ENCODE data around the gene PRRC2B.
A peak's percentile ranks its signal among the peaks of the same experiment; 100 is the strongest.
"Not testable (repeated sequence)": the region's sequence is repeated elsewhere in the genome, so short reads cannot be mapped to it uniquely, and the experiment has no call there.

PRRC2B gene

DNA sequence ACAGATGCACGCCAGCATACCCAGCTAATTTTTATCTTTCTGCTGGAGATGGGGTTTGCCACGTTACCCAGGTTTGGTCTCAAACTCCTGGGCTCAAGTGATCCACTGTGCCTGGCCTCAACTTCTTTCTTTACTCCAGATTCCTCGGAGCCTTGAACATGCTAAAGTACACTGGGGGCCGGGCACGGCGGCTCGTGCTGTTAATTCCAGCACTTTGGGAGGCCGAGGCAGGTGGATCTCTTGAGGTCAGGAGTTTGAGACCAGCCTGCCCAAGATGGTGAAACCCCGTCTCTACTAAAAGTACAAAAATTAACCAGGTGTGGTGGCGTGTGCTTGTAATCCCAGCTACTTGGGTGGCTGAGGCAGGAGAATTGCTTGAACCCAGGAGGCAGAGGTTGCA is 61.8 kb downstream of the PRRC2B start:
- peaks cover 31% of the 10 kb centered on the region for H3K4me1 Mint-ChIP-seq
- H3K4me3 Mint-ChIP-seq; H3K9me3 Mint-ChIP-seq; H3K27ac Mint-ChIP-seq; DNase-seq (ENCODE audit: low spot score in 2 of 2); ATAC-seq: not testable (repeated sequence)
- H3K36me3 Mint-ChIP-seq = peaks cover 100% of the 10 kb centered on the region

- DNase-seq (ENCODE audit: low spot score in 2 of 2) (no peak), ATAC-seq (no peak)
- Mint-ChIP-seq H3K4me3 (no peak overlapping the region), H3K36me3 (peaks cover 100% of the 10 kb centered on the region), H3K27ac (peak overlapping the region; percentile 73), H3K4me1 (peaks cover 40% of the 10 kb centered on the region), H3K9me3 (no peaks in the 10 kb centered on the region)
These were observed 63.9 kb downstream of the PRRC2B start for GRCh38 chr9:131457746-131458145.

DNA sequence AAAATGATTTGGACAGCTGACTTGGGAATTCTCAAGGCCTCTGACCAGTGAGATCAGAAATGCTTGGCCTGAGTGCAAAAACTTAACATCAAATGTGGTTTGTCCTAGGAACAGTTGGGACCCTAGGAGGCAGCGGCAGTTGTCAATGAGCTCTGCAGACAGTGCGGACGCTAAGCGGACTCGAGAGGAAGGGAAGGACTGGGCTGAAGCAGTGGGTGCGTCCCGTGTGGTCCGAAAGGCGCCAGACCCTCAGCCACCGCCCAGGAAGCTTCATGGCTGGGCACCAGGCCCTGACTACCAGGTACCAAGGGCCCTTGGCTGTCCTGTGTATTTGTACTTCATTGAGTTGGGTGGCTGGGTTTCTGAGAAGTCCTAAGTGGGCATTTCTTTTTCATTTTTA is 65.2 kb downstream of the PRRC2B start:
- Mint-ChIP-seq H3K27ac (peak overlapping the region; percentile 74), H3K36me3 (peaks cover 100% of the 10 kb centered on the region), H3K4me1 (peaks cover 31% of the 10 kb centered on the region), H3K4me3 (no peak overlapping the region), H3K9me3 (no peaks in the 10 kb centered on the region)
- ATAC-seq = no peak
- DNase-seq (ENCODE audit: low spot score in 2 of 2) = no peak

GRCh38 chr9:131461166-131461565 is 67.3 kb downstream of the PRRC2B start:
- H3K9me3 Mint-ChIP-seq = no peaks in the 10 kb centered on the region
- DNase-seq (ENCODE audit: low spot score in 2 of 2) = no peak
- H3K27ac Mint-ChIP-seq = peak overlapping the region; percentile 73
- peaks cover 100% of the 10 kb centered on the region for H3K36me3 Mint-ChIP-seq
- no peak overlapping the region for H3K4me3 Mint-ChIP-seq
- no peak for ATAC-seq
- peaks cover 19% of the 10 kb centered on the region for H3K4me1 Mint-ChIP-seq

DNA sequence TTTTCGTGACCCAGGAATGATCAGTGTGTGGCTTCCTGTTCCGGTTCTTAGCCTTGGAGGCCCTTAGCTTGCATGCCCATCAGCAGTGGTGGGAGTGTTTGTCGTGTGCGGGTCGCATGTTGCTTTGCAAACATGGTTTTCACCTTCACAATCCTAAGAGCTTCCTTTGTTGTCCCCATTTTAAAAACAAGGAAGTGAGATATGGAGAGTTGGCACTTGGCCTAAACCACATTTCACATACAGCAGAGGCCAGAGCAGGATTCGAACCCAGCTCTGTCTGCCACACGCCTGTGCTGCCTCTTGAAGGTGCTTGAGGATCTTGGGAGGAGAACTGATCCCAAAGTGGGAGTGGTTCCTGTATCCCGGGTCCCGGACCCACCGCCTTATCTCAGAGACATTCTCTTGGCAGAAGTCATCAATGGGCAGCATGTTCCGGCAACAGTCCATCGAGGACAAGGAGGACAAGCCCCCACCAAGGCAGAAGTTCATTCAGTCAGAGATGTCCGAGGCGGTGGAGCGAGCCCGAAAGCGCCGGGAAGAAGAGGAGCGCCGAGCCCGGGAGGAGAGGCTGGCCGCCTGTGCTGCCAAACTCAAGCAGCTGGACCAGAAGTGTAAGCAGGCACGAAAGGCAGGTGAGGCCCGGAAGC is 70.6 kb downstream of the PRRC2B start:
- ATAC-seq (no peak), DNase-seq (ENCODE audit: low spot score in 2 of 2) (no peak)
- Mint-ChIP-seq H3K4me1 (peaks cover 17% of the 10 kb centered on the region), H3K36me3 (peaks cover 100% of the 10 kb centered on the region), H3K27ac (peak overlapping the region; percentile 56), H3K4me3 (no peak overlapping the region), H3K9me3 (no peaks in the 10 kb centered on the region)

DNA sequence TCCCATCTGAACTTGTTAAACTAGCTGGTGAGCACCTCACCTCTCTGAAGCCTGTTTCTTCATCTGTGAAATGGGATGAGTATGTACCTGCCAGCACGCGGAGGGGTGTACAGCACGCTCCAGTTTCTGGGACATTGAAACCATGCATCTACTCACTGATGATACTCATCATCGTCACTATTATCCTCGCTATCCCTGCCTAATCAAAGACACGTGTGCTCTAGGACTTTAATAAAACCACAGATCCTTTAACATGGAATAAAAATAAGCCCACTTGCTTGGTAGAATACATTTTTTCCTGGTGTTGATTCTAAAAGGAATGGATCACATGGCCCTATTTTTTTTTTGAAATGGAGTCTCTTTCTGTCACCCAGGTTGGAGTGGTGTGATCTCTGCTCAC is 71.5 kb downstream of the PRRC2B start:
- Mint-ChIP-seq H3K9me3 (no peaks in the 10 kb centered on the region), H3K27ac (no peak overlapping the region), H3K36me3 (peaks cover 100% of the 10 kb centered on the region), H3K4me1 (peaks cover 25% of the 10 kb centered on the region), H3K4me3 (no peak overlapping the region)
- DNase-seq (ENCODE audit: low spot score in 2 of 2) (no peak), ATAC-seq (no peak)

GRCh38 chr9:131467214-131467935 is 73.5 kb downstream of the PRRC2B start:
- H3K36me3 Mint-ChIP-seq = peaks cover 100% of the 10 kb centered on the region

DNA sequence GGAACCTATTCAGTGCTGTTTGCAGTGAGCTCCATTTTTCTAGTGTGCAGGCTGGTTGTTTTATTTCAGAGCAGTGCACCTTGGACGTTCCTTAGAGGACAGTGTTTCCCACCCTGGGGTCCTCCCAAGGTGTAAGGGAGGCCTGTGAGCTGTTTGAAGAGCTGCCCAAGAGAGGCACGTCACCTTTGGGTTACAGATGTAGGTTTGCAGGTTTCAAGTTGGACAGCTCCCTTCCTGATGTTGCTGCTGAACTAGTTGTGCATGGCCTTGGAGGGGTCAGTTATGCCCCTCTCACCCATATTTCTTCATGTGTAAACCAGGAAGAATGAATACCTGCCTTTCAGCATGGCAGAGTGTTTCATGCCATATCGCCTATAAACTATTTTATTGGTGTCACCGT is 74.1 kb downstream of the PRRC2B start:
- Mint-ChIP-seq H3K27ac (peak overlapping the region; percentile 23), H3K9me3 (no peaks in the 10 kb centered on the region), H3K36me3 (peaks cover 100% of the 10 kb centered on the region), H3K4me1 (peaks cover 12% of the 10 kb centered on the region), H3K4me3 (no peak overlapping the region)
- DNase-seq (ENCODE audit: low spot score in 2 of 2) (no peak), ATAC-seq (no peak)

More at GRCh38 chr9:131467214-131467935, 73.5 kb downstream of the PRRC2B start:
- Mint-ChIP-seq H3K4me1 (peaks cover 12% of the 10 kb centered on the region), H3K9me3 (no peaks in the 10 kb centered on the region), H3K27ac (peak overlapping the region; percentile 23), H3K4me3 (no peak overlapping the region)
- DNase-seq (ENCODE audit: low spot score in 2 of 2) (no peak), ATAC-seq (no peak)

GRCh38 chr9:131469356-131469755 is 75.5 kb downstream of the PRRC2B start:
- peak overlapping the region; percentile 76 for H3K27ac Mint-ChIP-seq
- H3K4me1 Mint-ChIP-seq = peaks cover 12% of the 10 kb centered on the region
- H3K4me3 Mint-ChIP-seq = no peak overlapping the region
- DNase-seq (ENCODE audit: low spot score in 2 of 2) (no peak), ATAC-seq (no peak)
- H3K9me3 Mint-ChIP-seq = no peaks in the 10 kb centered on the region
- peaks cover 100% of the 10 kb centered on the region for H3K36me3 Mint-ChIP-seq

- DNase-seq (ENCODE audit: low spot score in 2 of 2) (no peak), ATAC-seq (no peak)
- Mint-ChIP-seq H3K9me3 (no peaks in the 10 kb centered on the region), H3K27ac (peak overlapping the region; percentile 76), H3K4me3 (no peak overlapping the region), H3K36me3 (peaks cover 100% of the 10 kb centered on the region), H3K4me1 (peaks cover 12% of the 10 kb centered on the region)
These were observed 76.1 kb downstream of the PRRC2B start for GRCh38 chr9:131469951-131470350.

GRCh38 chr9:131470581-131470991 is 76.7 kb downstream of the PRRC2B start:
- Mint-ChIP-seq H3K27ac (peak overlapping the region; percentile 76), H3K36me3 (peaks cover 100% of the 10 kb centered on the region), H3K9me3 (no peaks in the 10 kb centered on the region), H3K4me3 (no peak overlapping the region), H3K4me1 (peaks cover 12% of the 10 kb centered on the region)
- ATAC-seq (no peak), DNase-seq (ENCODE audit: low spot score in 2 of 2) (no peak)

DNA sequence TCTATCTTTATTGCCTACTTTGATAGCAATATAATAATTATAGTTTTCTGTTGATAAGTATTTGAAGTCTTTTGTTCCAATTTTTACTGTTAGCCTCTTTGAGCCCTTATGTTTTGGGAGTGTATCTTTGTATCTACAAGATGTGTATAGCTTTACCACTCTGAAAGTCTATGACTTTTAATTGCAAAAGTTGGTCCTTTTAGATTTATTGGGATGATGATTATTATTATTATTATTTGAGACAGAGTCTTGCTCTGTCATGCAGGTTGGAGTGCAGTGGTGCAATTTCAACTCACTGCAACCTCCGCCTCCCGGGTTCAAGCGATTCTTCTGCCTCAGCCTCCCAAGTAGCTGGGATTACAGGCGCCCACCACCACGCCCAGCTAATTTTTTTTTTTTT is 78.2 kb downstream of the PRRC2B start:
- peaks cover 98% of the 10 kb centered on the region for H3K36me3 Mint-ChIP-seq

DNA sequence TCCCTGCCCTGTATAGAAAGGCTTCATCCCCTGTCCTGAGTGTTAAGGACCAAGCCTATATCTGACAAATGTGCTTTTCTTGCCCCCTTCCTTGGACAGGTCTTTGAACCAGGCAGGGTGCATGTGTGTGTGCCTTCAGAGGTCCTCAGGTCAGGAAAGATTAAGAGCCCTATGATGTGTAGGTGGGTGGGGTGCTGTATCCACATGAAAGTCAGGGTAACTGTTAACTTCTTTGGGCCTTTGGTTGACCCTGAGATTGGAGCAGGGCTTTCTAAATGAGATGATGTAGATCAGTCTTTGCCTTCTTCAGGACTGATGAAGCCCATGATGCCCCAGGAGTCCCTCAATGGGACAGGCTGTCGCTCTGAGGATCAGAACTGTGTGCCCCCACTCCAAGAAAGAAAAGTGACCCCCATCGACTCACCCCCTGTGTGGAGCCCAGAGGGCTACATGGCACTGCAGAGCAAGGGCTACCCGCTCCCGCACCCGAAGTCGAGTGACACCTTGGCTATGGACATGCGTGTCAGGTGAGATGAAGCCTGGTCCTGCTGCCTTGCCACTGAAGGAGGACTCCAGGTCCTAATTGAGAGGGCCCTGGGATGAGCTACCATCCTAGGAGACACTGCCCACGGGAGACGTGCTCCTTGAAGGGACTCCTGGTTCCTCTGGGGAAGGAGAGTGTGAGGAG is 79.5 kb downstream of the PRRC2B start:
- H3K27ac Mint-ChIP-seq = peak overlapping the region; percentile 7

More for the DNA sequence above, 78.2 kb downstream of the PRRC2B start:
- ATAC-seq; H3K27ac Mint-ChIP-seq; H3K9me3 Mint-ChIP-seq; DNase-seq (ENCODE audit: low spot score in 2 of 2); H3K4me3 Mint-ChIP-seq: not testable (repeated sequence)
- H3K4me1 Mint-ChIP-seq = peaks cover 12% of the 10 kb centered on the region

GRCh38 chr9:131473891-131474290 is 80.0 kb downstream of the PRRC2B start:
- Mint-ChIP-seq H3K9me3 (no peaks in the 10 kb centered on the region), H3K4me1 (peaks cover 12% of the 10 kb centered on the region), H3K4me3 (no peak overlapping the region), H3K27ac (peak overlapping the region; percentile 40), H3K36me3 (peaks cover 98% of the 10 kb centered on the region)
- DNase-seq (ENCODE audit: low spot score in 2 of 2) = no peak
- no peak for ATAC-seq

More for the DNA sequence above, 79.5 kb downstream of the PRRC2B start:
- ATAC-seq (no peak), DNase-seq (ENCODE audit: low spot score in 2 of 2) (no peak)
- H3K4me3 Mint-ChIP-seq = no peak overlapping the region
- no peaks in the 10 kb centered on the region for H3K9me3 Mint-ChIP-seq
- peaks cover 12% of the 10 kb centered on the region for H3K4me1 Mint-ChIP-seq
- H3K36me3 Mint-ChIP-seq = peaks cover 98% of the 10 kb centered on the region

- Mint-ChIP-seq H3K9me3 (no peaks in the 10 kb centered on the region), H3K27ac (peak overlapping the region; percentile 40), H3K36me3 (peaks cover 98% of the 10 kb centered on the region), H3K4me1 (peaks cover 6% of the 10 kb centered on the region), H3K4me3 (no peak overlapping the region)
- ATAC-seq = no peak
- no peak for DNase-seq (ENCODE audit: low spot score in 2 of 2)
These were observed 80.8 kb downstream of the PRRC2B start for GRCh38 chr9:131474711-131475110.
